ENCODE measurements around the gene DDIT3.

DDIT3 gene

GRCh38 chr12:57512665-57513064, 7.6 kb downstream of the DDIT3 start:
- TF ChIP-seq REST (IDR thresholded peaks at IDR 0.05; ENCODE audit: insufficient read depth in 1 of 2, low read depth in 2 of 2, low read length in 2 of 2) (no peak), FOXP2 (optimal IDR thresholded peaks at IDR 0.05; ENCODE audit: borderline replicate concordance, extremely low read depth, extremely low read length, insufficient read depth) (no peak), TAF1 (IDR thresholded peaks at IDR 0.05; ENCODE audit: borderline replicate concordance, insufficient read depth, low read length) (no peak), POLR2AphosphoS5 (IDR thresholded peaks at IDR 0.05; ENCODE audit: low read depth, low read length) (no peak), SIN3A (IDR thresholded peaks at IDR 0.05; ENCODE audit: borderline replicate concordance, insufficient read depth, low read length) (no peak)

GRCh38 chr12:57511588-57512325, 8.6 kb downstream of the DDIT3 start:
- TF ChIP-seq POLR2AphosphoS5 (IDR thresholded peaks at IDR 0.05; ENCODE audit: low read depth, low read length) (no peak), TAF1 (IDR thresholded peaks at IDR 0.05; ENCODE audit: borderline replicate concordance, insufficient read depth, low read length) (no peak), FOXP2 (optimal IDR thresholded peaks at IDR 0.05; ENCODE audit: borderline replicate concordance, extremely low read depth, extremely low read length, insufficient read depth) (no peak)

- TF ChIP-seq SIN3A (IDR thresholded peaks at IDR 0.05; ENCODE audit: borderline replicate concordance, insufficient read depth, low read length) (no peak), FOXP2 (optimal IDR thresholded peaks at IDR 0.05; ENCODE audit: borderline replicate concordance, extremely low read depth, extremely low read length, insufficient read depth) (no peak), TAF1 (IDR thresholded peaks at IDR 0.05; ENCODE audit: borderline replicate concordance, insufficient read depth, low read length) (no peak), POLR2AphosphoS5 (IDR thresholded peaks at IDR 0.05; ENCODE audit: low read depth, low read length) (no peak), REST (IDR thresholded peaks at IDR 0.05; ENCODE audit: insufficient read depth in 1 of 2, low read depth in 2 of 2, low read length in 2 of 2) (no peak)
Observed at GRCh38 chr12:57511161-57511560, 9.2 kb downstream of the DDIT3 start.

GRCh38 chr12:57500213-57500612, 20.1 kb downstream of the DDIT3 start:
- peak; percentile 23; the same call in 1 of the 2 replicates for TF ChIP-seq POLR2AphosphoS5 (IDR thresholded peaks at IDR 0.05; ENCODE audit: low read depth, low read length)
- no peak for TF ChIP-seq REST (IDR thresholded peaks at IDR 0.05; ENCODE audit: insufficient read depth in 1 of 2, low read depth in 2 of 2, low read length in 2 of 2)
- TF ChIP-seq FOXP2 (optimal IDR thresholded peaks at IDR 0.05; ENCODE audit: borderline replicate concordance, extremely low read depth, extremely low read length, insufficient read depth) = no peak

- TF ChIP-seq FOXP2 (optimal IDR thresholded peaks at IDR 0.05; ENCODE audit: borderline replicate concordance, extremely low read depth, extremely low read length, insufficient read depth) = no peak
- TF ChIP-seq POLR2AphosphoS5 (IDR thresholded peaks at IDR 0.05; ENCODE audit: low read depth, low read length) = no peak
- TF ChIP-seq TAF1 (IDR thresholded peaks at IDR 0.05; ENCODE audit: borderline replicate concordance, insufficient read depth, low read length) = no peak
- no peak for TF ChIP-seq REST (IDR thresholded peaks at IDR 0.05; ENCODE audit: insufficient read depth in 1 of 2, low read depth in 2 of 2, low read length in 2 of 2)
- TF ChIP-seq SIN3A (IDR thresholded peaks at IDR 0.05; ENCODE audit: borderline replicate concordance, insufficient read depth, low read length) = no peak
Observed at GRCh38 chr12:57498571-57498970, 21.7 kb downstream of the DDIT3 start.

All from PFSK-1 (cell line).